CD4-positive, alpha-beta T cell treated with Interleukin-6 at 100 ng/mL for 8 hours (primary cell): ENCODE results near the gene ELL.

Experiments
- DNase-seq: peaks from one replicate; pipeline ENCODE4 v3.0.0-alpha.2; 2020; ENCODE audit warnings: mixed read lengths, low spot score

ELL gene

GRCh38 chr19:18445262-18445948 lies 76.5 kb downstream of the ELL start:
- no peak for DNase-seq

DNA sequence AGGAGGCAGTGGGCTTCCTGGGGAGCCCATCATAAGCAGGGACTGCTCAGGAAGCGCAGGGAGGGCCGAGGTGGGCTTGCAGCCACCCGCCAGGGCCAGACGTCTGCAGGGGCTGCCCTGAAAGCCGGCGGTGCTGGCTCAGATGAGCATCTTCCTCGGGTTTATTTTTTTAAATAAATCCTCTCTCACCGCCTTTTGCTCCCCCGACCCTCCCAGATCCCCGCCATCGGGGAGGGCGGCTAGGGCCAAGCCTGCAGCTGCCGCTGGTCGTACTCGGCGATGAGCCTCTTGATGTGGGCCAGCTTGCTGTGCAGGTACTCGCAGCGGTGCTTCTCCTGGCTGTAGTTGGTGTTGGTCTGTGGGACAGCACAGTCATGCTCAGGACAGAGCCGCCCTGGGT lies 77.4 kb downstream of the ELL start:
- no peak for DNase-seq

DNA sequence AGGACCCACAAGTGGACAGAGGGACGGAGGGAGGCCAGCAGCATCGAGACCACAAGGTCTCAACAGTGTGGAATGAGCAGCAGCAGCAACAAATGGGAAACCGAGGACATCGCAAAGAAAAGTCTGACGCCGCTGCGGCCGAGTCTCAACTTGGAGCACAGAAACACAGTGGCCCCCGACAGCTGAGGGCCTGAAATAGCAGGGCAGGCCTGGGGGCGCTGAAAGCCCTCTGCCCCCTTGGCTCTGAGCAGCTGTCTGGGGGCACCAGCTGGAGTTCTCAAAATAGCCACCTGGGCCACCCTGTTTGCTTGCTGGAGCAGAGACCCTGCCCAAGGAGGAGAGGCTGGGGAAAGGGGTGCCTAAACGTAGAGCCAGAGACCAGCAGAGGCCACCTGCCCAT lies 78.0 kb downstream of the ELL start:
- DNase-seq = no peak

DNA sequence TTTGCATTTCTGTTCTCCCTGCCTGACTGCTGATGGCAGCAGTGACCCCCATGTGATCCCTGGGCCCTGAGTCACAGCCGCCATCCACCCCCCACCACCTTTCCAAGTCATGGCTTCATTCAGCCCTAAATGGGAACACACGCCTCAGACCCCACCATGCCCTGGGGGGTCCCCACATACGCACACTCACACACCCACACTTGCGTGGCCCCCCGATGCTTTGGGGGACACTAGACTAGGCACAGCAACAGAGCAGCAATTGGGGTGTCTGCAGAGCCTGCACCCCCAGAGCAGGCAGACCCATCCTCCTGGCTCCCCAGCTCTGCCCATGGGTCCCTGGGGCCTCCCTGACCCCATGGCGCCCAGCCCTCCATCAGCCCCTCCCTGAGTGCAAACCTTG lies 78.5 kb downstream of the ELL start:
- DNase-seq = no peak

DNA sequence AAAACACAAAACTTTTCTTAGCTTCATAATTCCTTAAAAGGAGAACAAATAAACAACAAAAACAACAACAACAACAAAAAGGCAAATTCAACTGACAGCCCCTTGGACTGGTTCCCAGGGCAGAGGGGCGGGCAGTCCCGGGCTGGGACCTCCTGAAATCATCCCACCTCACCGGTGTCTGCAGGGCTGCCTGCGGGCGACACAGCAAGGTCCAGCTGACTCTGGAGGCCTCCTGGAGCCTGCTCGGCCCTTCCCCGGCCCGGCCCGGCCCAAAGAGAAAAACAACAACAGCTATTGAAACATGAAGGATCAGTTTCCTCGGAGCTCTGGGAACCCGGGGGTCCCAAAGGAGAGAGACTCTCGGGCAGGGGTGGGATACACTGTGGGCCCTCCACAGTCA lies 78.9 kb downstream of the ELL start:
- no peak for DNase-seq

DNA sequence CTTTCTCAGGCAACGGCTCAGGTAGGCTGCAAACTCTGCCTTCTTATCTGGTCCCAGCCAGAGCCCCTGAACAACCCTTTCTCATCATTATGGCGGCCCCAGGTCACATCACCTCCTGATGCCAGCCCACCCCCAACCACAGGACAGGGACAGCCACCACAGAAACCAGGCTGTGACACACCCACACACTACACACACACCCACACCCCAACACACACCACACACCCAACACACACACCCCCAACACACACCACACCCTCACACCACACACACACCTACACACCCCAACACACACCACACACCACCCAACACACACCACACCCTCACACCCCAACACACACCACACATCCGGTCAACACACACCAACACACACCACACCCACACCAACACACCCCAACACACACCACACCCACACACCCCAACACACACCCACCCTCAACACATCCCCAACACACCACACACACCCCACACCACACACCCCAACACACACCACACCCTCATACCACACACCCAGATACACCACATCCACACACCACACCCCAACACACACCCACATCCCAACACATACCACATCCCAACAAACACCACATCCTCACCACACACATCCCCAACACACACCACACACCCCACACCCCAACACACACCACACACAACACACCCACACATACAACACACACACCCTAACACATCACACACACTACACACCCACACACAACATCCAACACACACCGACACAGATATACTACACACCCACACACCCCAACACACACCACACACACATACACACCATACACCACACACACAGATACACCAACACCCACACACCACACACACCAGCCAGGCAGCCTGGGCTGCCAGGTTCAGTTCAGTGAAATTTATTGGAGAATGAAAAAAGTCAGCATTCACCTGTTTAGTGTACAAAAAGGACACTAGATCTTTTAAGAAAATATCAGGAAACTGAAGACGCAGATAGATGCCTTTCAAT lies 79.8 kb downstream of the ELL start:
- DNase-seq = peak; percentile 27

- no peak for DNase-seq
Measured at GRCh38 chr19:18440936-18441803, 80.7 kb downstream of the ELL start.

- DNase-seq = no peak
Measured at GRCh38 chr19:18440415-18440877, 81.4 kb downstream of the ELL start.

DNA sequence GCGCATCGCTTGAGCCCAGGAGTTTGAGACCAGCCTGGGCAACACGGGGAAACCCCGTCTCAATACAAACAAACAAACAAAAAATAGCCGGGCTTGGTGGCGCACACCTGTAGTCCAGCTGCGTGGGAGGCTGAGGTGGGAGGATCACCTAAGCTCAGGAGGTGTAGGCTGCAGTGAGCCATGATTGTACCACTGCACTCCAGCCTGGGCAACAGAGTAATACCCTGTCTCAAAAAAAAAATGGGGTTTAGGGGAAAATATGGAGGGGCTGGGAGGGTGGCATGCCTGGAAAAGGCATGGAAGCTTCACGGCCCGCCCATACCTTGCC lies 82.0 kb downstream of the ELL start:
- DNase-seq = no peak

DNA sequence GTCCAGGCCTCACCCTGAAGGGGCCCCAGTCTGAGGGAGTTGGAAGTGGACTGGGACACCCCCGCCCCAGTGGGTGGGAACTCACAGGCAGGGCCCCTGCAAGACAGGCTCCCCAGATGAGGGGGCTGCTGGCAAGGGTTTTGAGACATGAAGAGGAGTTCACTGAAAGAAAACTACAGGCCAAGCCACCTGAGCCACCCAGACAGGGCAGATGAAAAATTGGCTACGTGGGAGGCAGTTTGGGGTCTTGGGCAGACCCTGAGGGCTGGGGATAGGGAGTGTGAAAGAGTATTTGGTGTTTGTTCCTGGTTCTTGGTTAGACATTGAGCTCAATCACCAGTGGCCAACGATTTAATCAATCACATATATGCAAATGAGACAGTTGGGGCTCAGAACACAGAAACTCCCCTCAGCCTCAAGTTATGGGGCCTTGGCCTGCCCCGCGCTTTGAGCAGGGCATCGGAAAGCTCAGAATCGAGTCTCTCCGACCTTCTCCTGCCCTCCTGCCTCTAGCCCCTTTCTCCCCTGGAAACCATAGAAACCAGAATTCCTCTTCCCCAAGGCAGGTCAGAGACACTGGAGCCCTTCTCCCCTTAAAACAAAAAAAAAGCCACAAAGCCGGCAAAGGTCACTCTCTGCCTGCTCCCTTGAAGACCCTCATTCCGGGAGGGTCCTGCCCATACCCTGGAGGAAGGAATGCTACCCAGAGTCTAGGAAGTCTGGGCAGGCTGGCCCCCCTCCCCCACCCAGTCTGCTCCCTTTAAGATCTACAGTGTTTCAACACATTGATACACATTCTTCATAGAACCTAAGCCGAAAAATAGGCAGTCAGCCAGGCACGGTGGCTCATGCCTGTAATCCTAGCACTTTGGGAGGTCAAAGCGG lies 82.6 kb downstream of the ELL start:
- no peak for DNase-seq

DNA sequence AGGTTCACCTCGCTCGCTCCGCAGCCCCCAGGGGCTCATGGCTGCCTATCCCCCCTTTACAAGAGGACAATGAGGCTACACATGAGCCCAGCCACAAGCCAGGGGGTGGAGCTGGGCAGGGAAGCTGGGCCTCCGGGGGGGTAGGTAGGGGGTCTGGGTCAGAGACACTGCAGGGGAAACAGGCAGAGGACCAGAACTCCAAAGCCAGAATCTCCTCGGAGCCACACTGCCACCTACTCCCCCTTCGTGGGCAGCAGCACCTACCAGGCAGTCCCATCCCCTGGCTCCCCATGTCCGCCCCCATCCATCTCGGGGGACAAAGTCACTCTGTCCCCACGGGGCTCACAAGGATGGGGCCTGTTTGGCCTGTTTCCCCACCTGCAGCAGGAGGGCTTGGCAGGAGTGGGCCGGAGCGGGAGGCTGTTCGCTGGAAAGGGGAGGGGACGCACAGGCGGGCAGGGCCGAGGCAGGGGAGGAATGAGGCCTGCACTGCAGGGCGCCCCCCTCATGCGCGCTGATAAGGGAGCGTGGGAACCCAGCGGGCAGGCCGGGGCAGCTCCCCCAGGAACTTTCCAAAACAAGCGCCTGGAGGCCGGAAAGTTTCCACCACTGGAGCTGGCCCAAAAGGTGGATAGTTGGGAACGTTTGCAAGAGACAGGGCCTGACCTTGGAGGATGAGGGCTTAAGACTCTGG lies 83.4 kb downstream of the ELL start:
- no peak for DNase-seq

GRCh38 chr19:18437491-18438330 lies 84.2 kb downstream of the ELL start, which contains the start of gene ISYNA1:
ISYNA1 (minus strand) TSS chr19:18438133; CDS start chr19:18437979, 154 bp downstream.
- DNase-seq = peak; percentile 37

DNA sequence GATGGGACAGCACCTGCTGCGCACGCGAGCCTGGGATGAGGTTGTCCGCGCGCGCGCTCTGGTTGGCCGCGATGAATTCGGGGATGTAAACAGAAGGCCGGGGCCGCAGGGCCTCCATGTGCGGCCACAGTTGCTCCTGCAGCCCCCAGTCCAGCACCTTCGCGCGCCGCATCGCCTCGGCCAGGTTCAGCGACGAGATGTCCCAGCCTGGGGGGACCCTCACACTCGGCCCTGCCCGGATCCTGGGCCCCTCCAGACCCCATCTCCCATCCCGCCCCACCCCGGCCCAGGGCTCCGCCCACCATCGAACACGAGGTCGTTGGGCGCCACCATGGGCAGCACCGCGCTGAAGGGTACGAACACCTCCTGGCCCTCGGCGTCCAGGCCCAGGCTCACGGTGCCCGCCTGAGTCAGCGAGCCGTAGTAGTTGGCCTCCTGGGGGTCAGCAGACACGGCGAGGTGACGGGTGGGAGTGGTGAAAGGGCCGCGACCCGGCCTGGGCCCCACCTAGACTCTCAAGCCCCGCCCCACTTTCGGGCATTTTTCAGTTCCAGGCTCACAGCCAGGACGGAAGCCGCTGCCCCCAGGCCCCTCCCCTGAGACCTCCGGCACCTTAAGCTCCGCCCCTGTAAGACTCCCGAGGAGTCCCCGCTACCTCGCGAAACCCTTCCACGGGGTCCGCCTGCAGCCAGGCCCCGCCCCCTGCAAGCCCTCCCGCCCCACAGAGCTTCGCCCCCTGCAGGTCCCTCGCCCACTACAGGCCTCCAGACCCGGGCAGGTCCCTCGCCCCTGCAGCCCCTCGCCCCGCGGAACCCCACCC lies 85.0 kb downstream of the ELL start:
- DNase-seq = peak; percentile 83

DNA sequence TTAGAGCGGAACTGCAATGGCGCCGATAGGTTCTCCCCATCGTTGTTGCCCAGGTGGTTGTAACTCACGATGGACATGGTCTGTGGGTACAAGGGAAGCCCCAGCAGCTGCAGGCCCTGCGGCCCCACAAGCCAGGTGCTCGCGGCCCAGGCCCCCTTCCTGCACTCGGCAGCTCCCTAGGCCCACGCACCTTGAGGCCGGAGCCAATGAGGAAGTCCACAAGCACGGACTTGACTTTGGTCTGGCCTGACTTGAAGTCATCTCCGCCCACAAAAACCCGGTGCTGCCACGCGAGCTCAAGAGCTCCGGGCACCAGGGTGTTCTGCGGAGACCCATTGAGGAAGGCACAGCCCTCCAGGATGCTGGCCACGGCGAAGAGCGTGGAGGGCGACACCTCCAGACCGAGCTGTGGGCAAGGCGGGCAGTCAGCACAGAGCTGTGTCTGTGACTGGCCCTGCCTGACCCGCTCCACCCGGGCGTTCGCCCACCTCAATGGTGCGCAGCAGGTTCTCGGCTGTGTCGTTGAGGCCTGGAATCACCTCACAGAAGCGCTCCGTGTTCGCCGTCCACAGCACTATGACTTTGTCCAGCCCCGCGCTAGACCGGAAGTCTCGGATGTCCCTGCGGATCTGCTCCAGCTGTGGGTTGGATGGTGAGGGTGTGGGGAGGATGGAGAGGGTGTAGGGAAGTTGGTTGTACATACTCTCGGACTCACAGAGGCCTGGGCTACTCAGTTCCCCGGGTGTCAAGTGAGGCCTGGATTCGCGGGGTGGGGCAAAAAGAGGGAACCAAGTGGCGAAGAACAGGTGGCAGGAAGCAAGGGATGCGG lies 85.8 kb downstream of the ELL start:
- no peak for DNase-seq

- no peak for DNase-seq
Measured at GRCh38 chr19:18435178-18435841, 86.6 kb downstream of the ELL start.

DNA sequence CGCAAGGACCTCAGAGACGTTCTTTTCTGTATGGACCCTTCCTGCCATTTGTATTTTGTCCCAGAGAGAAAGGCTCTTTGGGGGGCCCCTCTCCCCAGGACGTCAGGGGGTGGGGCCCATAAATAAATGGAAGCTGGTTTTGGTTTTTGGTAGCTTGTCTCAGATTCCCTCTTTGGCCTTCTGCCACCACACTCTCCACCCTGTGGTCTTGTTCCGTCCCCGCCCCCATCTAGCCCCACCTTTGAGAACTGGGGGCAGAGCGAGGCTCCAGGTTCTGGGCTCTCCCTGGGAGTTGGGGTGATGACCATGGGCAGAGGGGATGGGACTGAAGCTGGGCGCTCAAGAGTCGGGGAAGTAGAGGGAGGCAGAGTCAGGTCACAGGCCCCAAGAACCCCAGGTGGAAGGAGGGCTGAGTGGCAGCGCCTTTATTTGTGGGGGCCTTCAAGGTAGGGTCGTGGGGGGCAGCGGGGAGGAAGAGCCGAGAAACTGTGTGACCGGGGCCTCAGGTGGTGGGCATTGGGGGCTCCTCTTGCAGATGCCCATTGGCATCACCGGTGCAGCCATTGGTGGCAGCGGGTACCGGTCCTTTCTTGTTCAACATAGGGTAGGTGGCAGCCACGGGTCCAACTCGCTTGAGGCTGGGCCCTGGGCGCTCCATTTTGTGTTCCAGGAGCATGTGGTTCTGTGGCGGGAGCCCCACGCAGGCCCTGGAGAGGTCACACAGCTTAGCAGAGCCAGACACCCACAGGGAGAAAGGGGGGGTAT lies 87.3 kb downstream of the ELL start:
- DNase-seq = no peak
